ENCODE data around the gene KRTAP12-3. TPM values are rescaled to one million over a fixed set of nuclear protein-coding genes. Genes with fewer than 3 reads are reported as not detected.

KRTAP12-3 gene
- total RNA-seq, 1 donor from 2014 or later = not detected

DNA sequence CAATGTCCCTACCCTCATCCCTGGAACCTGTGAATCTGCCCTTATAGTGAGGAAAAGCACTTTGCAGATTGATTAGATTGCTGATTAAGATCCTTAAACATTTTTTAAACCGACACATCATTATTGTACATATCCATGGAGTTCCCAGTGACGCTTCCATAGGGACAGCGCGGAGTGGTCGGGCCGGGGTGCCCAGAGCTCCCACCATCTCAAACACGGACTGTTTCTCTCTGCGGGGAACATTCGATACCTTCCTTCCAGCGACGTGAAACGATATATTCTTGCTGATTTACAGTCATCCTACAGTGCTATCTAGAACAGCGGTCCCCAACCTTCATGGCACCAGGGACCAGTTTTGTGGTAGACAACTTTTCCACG is 43.3 kb downstream of the KRTAP12-3 start:
- no peak for DNase-seq
- TF ChIP-seq, protein P1, sequence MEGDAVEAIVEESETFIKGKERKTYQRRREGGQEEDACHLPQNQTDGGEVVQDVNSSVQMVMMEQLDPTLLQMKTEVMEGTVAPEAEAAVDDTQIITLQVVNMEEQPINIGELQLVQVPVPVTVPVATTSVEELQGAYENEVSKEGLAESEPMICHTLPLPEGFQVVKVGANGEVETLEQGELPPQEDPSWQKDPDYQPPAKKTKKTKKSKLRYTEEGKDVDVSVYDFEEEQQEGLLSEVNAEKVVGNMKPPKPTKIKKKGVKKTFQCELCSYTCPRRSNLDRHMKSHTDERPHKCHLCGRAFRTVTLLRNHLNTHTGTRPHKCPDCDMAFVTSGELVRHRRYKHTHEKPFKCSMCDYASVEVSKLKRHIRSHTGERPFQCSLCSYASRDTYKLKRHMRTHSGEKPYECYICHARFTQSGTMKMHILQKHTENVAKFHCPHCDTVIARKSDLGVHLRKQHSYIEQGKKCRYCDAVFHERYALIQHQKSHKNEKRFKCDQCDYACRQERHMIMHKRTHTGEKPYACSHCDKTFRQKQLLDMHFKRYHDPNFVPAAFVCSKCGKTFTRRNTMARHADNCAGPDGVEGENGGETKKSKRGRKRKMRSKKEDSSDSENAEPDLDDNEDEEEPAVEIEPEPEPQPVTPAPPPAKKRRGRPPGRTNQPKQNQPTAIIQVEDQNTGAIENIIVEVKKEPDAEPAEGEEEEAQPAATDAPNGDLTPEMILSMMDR (IDR thresholded peaks at IDR 0.05; ENCODE audit: borderline replicate concordance) = no peak
- intact Hi-C loops (cut with micrococcal nuclease) = no loop called here
- Histone ChIP-seq H3K36me3 (no peaks in the 10 kb centered on the region), H3K27me3 (ENCODE audit: low read depth) (peaks cover 95% of the 10 kb centered on the region), H3K9me3 (replicated peaks) (no peaks in the 10 kb centered on the region), H3K4me1 (no peaks in the 10 kb centered on the region), H3K27ac (replicated peaks) (no peak overlapping the region), H3K4me3 (no peak overlapping the region)

- Histone ChIP-seq H3K27me3 (ENCODE audit: low read depth) (peaks cover 95% of the 10 kb centered on the region), H3K9me3 (replicated peaks) (no peaks in the 10 kb centered on the region), H3K4me1 (peaks cover under 1% of the 10 kb centered on the region), H3K27ac (replicated peaks) (no peak overlapping the region), H3K4me3 (no peak overlapping the region), H3K36me3 (no peaks in the 10 kb centered on the region)
- DNase-seq = no peak
- TF ChIP-seq, protein P1 (IDR thresholded peaks at IDR 0.05; ENCODE audit: borderline replicate concordance) = no peak
- intact Hi-C loops (cut with micrococcal nuclease) = no loop called here
Observed at GRCh38 chr21:44701541-44701940, 43.8 kb downstream of the KRTAP12-3 start.

DNA sequence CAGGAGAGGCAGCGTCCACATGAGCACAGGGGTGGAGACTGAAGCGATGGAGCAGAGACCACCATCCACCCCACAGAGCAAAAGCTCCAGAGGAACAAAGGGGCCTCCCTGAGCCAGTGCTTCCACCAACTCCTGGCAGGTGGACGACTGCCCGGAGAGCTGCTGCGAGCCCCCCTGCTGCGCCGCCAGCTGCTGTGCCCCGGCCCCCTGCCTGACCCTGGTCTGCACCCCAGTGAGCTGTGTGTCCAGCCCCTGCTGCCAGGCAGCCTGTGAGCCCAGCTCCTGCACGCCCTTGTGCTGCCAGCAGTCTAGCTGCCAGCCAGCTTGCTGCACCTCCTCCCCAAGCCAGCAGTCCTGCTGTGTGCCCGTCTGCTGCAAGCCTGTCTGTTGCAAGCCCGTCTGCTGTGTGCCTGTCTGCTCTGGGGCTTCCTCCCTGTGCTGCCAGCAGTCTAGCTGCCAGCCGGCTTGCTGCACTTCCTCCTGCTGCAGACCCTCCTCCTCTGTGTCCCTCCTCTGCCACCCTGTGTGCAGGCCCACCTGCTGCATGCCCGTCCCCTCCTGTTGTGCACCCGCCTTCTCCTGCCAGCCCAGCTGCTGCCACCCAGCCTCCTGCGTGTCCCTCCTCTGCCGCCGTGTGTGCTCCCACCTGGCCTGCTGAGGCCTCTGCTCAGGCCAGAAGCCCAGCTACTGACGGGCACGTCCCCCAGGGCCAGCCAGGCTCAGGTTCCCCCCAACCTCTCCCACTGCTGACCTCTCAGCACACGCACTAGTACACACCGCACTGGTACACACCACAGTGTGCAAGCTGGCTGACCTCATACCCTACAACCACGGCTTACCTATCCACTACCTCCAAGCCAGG is 44.6 kb downstream of the KRTAP12-3 start:
- Histone ChIP-seq H3K9me3 (replicated peaks) (no peaks in the 10 kb centered on the region), H3K36me3 (no peaks in the 10 kb centered on the region), H3K27ac (replicated peaks) (no peak overlapping the region), H3K4me3 (no peak overlapping the region), H3K4me1 (peaks cover 8% of the 10 kb centered on the region), H3K27me3 (ENCODE audit: low read depth) (peaks cover 98% of the 10 kb centered on the region)
- TF ChIP-seq, protein P1 (IDR thresholded peaks at IDR 0.05; ENCODE audit: borderline replicate concordance) = no peak
- DNase-seq = no peak
- intact Hi-C loops (cut with micrococcal nuclease) = no loop called here

GRCh38 chr21:44702973-44703730 is 45.4 kb downstream of the KRTAP12-3 start:
- no peaks in the 10 kb centered on the region for H3K9me3 ChIP-seq (replicated peaks)
- intact Hi-C loops (cut with micrococcal nuclease) = no loop called here
- H3K27ac ChIP-seq (replicated peaks) = no peak overlapping the region
- H3K4me3 ChIP-seq = no peak overlapping the region
- peaks cover 14% of the 10 kb centered on the region for H3K4me1 ChIP-seq
- H3K36me3 ChIP-seq = no peaks in the 10 kb centered on the region
- H3K27me3 ChIP-seq (ENCODE audit: low read depth) = peaks cover 98% of the 10 kb centered on the region
- no peak for DNase-seq
- TF ChIP-seq, protein P1 (IDR thresholded peaks at IDR 0.05; ENCODE audit: borderline replicate concordance) = no peak

DNA sequence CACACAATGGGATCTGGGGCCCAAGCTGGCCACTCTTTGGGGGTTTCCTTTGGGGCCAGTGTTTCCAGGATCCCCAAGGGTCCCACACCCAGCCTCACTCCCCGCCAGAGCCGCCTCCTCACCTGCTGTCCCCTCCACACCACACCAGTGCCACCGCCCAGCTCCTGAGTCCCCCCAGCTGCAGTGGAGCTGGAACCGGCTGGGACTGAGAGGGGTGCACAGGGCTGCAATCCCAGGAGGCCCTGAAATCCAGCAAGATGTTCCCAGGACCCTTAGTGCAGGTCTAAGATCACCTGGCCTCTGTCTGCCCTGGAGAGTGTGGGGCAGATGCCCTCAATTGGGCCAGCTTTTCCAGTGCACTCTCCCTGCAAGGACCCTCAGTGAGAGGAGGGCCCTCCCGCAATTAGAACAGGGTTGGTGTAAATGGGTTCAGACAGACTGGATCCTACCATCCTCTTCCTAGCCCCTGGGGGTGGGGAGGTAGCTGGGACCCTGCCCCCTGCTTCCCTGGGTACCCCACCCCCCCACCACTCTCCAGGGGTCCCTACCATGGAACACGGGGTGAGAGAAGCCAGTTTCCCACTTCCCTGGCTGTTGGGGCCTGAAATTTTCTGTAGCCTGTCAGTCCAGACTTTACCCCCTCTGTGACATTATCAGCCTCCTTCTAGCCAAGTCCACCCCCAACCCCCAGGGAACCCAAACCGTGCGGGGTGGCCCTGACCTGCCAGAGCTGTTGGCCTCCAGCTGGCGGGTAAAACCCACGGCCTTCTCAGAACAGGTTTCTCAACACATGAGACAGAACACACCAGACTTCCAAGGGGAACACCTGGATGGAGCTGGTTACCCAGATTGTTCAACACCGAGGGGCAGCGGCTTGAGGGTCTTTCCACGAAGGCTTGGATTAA is 46.3 kb downstream of the KRTAP12-3 start:
- no peak for DNase-seq
- H3K27me3 ChIP-seq (ENCODE audit: low read depth) = peaks cover 98% of the 10 kb centered on the region

More for the DNA sequence above, 46.3 kb downstream of the KRTAP12-3 start:
- TF ChIP-seq, protein P1 (IDR thresholded peaks at IDR 0.05; ENCODE audit: borderline replicate concordance) = no peak
- H3K9me3 ChIP-seq (replicated peaks) = no peaks in the 10 kb centered on the region
- H3K4me3 ChIP-seq = no peak overlapping the region
- no peak overlapping the region for H3K27ac ChIP-seq (replicated peaks)
- no peaks in the 10 kb centered on the region for H3K36me3 ChIP-seq
- intact Hi-C loops (cut with micrococcal nuclease) = no loop called here
- H3K4me1 ChIP-seq = peaks cover 22% of the 10 kb centered on the region
